IMR-90 (cell line): ENCODE data around the gene BTAF1. TPM values are rescaled to one million over a fixed set of nuclear protein-coding genes. Genes with fewer than 3 reads are reported as not detected.

Experiments
- ATAC-seq: fragments of 200-7000 bp; cut with Tn5 transposase; 2 replicates; pipeline ENCODE4 v1.9.1; 2020; ENCODE audit warnings: low read depth, mild to moderate bottlenecking, moderate library complexity
- Bru-seq: library from RNA; stranded (reverse); fragments of 400-500 nt; gene quantifications from one replicate; lab custom pipeline; 2021; lab: Mats Ljungman, UMichigan
- BruChase-seq, 2 experiments: library from RNA; stranded (reverse); fragments of 400-500 nt; gene quantifications; one replicate each; lab custom pipeline; 2021; lab: Mats Ljungman, UMichigan
- BruUV-seq: library from RNA; stranded (reverse); fragments of 400-500 nt; replicated peaks from 2 replicates; lab custom pipeline; 2021; lab: Mats Ljungman, UMichigan
- CTCF ChIA-PET: fragments of 300-600 bp; formaldehyde crosslinking; extraction: SDS; loops from one replicate; lab custom pipeline; 2021; ENCODE audit warnings: antibody characterized with exemption; lab: Yijun Ruan, JAX
- POLR2A ChIA-PET: fragments of 300-600 bp; sonication (Branson Sonifier 250); formaldehyde crosslinking; loops from one replicate; lab custom pipeline; 2022; ENCODE audit warnings: antibody characterized with exemption; ENCODE audit not compliant: unreplicated experiment; lab: Charles Lee
- DNase-seq: peaks from one replicate; pipeline ENCODE4 v3.0.0; 2013
- H2AFZ ChIP-seq: replicated peaks from 2 replicates; pipeline ENCODE3; 2013; ENCODE audit warnings: low read length, mild to moderate bottlenecking; ENCODE audit not compliant: poor library complexity
- H2AK5ac ChIP-seq: 2 replicates; pipeline ENCODE4 v1.6.1; 2013; ENCODE audit warnings: low read depth, low read length, inconsistent platforms
- H2AK9ac ChIP-seq: replicated peaks from 2 replicates; pipeline ENCODE3; 2013; ENCODE audit warnings: mild to moderate bottlenecking, low read depth, low read length, moderate library complexity; ENCODE audit not compliant: poor library complexity
- H2BK120ac ChIP-seq: 2 replicates; pipeline ENCODE4 v1.6.1; 2013; ENCODE audit warnings: low read depth, low read length, inconsistent platforms
- H2BK15ac ChIP-seq: 3 replicates; pipeline ENCODE4 v1.6.1; 2013; ENCODE audit warnings: low read depth, low read length, inconsistent platforms
- H2BK20ac ChIP-seq: 2 replicates; pipeline ENCODE4 v1.6.1; 2013; ENCODE audit warnings: low read depth, mild to moderate bottlenecking, inconsistent platforms, low read length, moderate library complexity
- H2BK5ac ChIP-seq: 2 replicates; pipeline ENCODE4 v1.6.1; 2013; ENCODE audit warnings: mild to moderate bottlenecking, low read depth, low read length, inconsistent platforms; ENCODE audit not compliant: poor library complexity, severe bottlenecking
- H3K14ac ChIP-seq: replicated peaks from 2 replicates; pipeline ENCODE4 v1.6.1; 2013; ENCODE audit warnings: low read depth, low read length, inconsistent platforms
- H3K18ac ChIP-seq: 2 replicates; pipeline ENCODE4 v1.6.1; 2013; ENCODE audit warnings: low read depth, low read length, control low read depth
- H3K23ac ChIP-seq: 2 replicates; pipeline ENCODE4 v1.6.1; 2013; ENCODE audit warnings: low read depth, low read length, inconsistent platforms
- H3K27ac ChIP-seq: 2 replicates; pipeline ENCODE4 v1.5.1; 2013; ENCODE audit warnings: mild to moderate bottlenecking, control low read depth, low read length; ENCODE audit not compliant: insufficient read depth
- H3K27me3 ChIP-seq: 2 replicates; pipeline ENCODE4 v1.6.1; 2013; ENCODE audit warnings: low read length; ENCODE audit not compliant: control insufficient read depth, insufficient read depth
- H3K36me3 ChIP-seq: 2 replicates; pipeline ENCODE4 v1.6.1; 2013; ENCODE audit warnings: low read length, mixed read lengths; ENCODE audit not compliant: control insufficient read depth, insufficient read depth
- H3K4ac ChIP-seq: 2 replicates; pipeline ENCODE4 v1.6.1; 2013; ENCODE audit warnings: low read depth, low read length, inconsistent platforms
- H3K4me1 ChIP-seq: 2 replicates; pipeline ENCODE4 v1.6.1; 2013; ENCODE audit warnings: low read length, mixed read lengths; ENCODE audit not compliant: control insufficient read depth, insufficient read depth
- H3K4me2 ChIP-seq: 2 replicates; pipeline ENCODE4 v1.6.1; 2013; ENCODE audit warnings: low read depth, mild to moderate bottlenecking, control low read depth, low read length, moderate library complexity
- H3K4me3 ChIP-seq: 2 replicates; pipeline ENCODE4 v1.5.1; 2013; ENCODE audit warnings: low read depth, mild to moderate bottlenecking, control low read depth, low read length, moderate library complexity; ENCODE audit not compliant: insufficient read depth
- H3K56ac ChIP-seq: 2 replicates; pipeline ENCODE4 v1.6.1; 2013; ENCODE audit warnings: low read length, inconsistent platforms; ENCODE audit not compliant: insufficient read depth; ENCODE audit errors: extremely low read depth
- H3K79me1 ChIP-seq, 2 experiments: 2 replicates each; pipeline ENCODE4 v1.6.1; 2013; ENCODE audit warnings: low read length in 2 of 2, inconsistent platforms in 1 of 2, low read depth in 1 of 2
- H3K9ac ChIP-seq: 2 replicates; pipeline ENCODE4 v1.6.1; 2013; ENCODE audit warnings: low read depth, low read length, control low read depth
- H3K9me1 ChIP-seq: 2 replicates; pipeline ENCODE4 v1.6.1; 2013; ENCODE audit warnings: low read length, inconsistent platforms; ENCODE audit not compliant: insufficient read depth
- H3K9me3 ChIP-seq: 2 replicates; pipeline ENCODE4 v1.6.1; 2013; ENCODE audit warnings: low read length; ENCODE audit not compliant: control insufficient read depth, insufficient read depth
- H4K20me1 ChIP-seq: 2 replicates; pipeline ENCODE4 v1.6.1; 2013; ENCODE audit warnings: low read length, inconsistent platforms; ENCODE audit not compliant: insufficient read depth
- H4K5ac ChIP-seq: 2 replicates; pipeline ENCODE4 v1.6.1; 2013; ENCODE audit warnings: mild to moderate bottlenecking, low read depth, low read length, control low read depth
- H4K8ac ChIP-seq, 2 experiments: 2 replicates each; pipeline ENCODE4 v1.6.1; 2013; ENCODE audit warnings: low read depth in 2 of 2, low read length in 2 of 2, control low read depth in 1 of 2, inconsistent platforms in 1 of 2
- H4K91ac ChIP-seq: 2 replicates; pipeline ENCODE4 v1.6.1; 2013; ENCODE audit warnings: low read depth, low read length, inconsistent platforms; ENCODE audit not compliant: insufficient read depth
- BHLHE40 ChIP-seq: fragments of 150-350 bp; IDR thresholded peaks from 2 replicates; pipeline ENCODE4 v1.6.1; 2016; ENCODE audit warnings: mild to moderate bottlenecking, low read depth, low read length
- CEBPB ChIP-seq: IDR thresholded peaks from 2 replicates; pipeline ENCODE4 v1.6.1; 2012; ENCODE audit warnings: low read depth, low read length, improper control_type of control experiment
- CHD1 ChIP-seq: IDR thresholded peaks from 2 replicates; pipeline ENCODE4 v1.6.1; 2012; ENCODE audit warnings: low read depth, low read length, improper control_type of control experiment
- CTCF ChIP-seq: conservative IDR thresholded peaks from 2 replicates; pipeline ENCODE4 v1.5.1; 2012; ENCODE audit warnings: mild to moderate bottlenecking, low read depth, low read length, improper control_type of control experiment
- FOS ChIP-seq: fragments of 150-350 bp; IDR thresholded peaks from 2 replicates; pipeline ENCODE4 v1.6.1; 2016; ENCODE audit warnings: low read depth, low read length
- MAFK ChIP-seq: IDR thresholded peaks from 2 replicates; pipeline ENCODE4 v1.6.1; 2012; ENCODE audit warnings: low read depth, low read length, improper control_type of control experiment
- MAZ ChIP-seq: IDR thresholded peaks from 2 replicates; pipeline ENCODE4 v1.6.1; 2012; ENCODE audit warnings: low read depth, mild to moderate bottlenecking, low read length, improper control_type of control experiment, moderate library complexity, borderline replicate concordance
- POLR2A ChIP-seq: IDR thresholded peaks from 2 replicates; pipeline ENCODE4 v1.6.1; 2012; ENCODE audit warnings: mild to moderate bottlenecking, low read depth, low read length
- RAD21 ChIP-seq: IDR thresholded peaks from 2 replicates; pipeline ENCODE4 v1.6.1; 2012; ENCODE audit warnings: low read length, improper control_type of control experiment
- RFX5 ChIP-seq: IDR thresholded peaks from 2 replicates; pipeline ENCODE4 v1.8.0; 2012; ENCODE audit warnings: low read depth, mild to moderate bottlenecking, low read length, moderate library complexity
- SMC3 ChIP-seq: fragments of 150-350 bp; IDR thresholded peaks from 2 replicates; pipeline ENCODE4 v1.6.1; 2016; ENCODE audit warnings: low read depth, mild to moderate bottlenecking, antibody characterized with exemption, low read length, moderate library complexity
- USF2 ChIP-seq: fragments of 150-350 bp; IDR thresholded peaks from 2 replicates; pipeline ENCODE4 v1.6.1; 2017; ENCODE audit warnings: mild to moderate bottlenecking, antibody characterized with exemption, low read length, low read depth
- WGBS, 2 experiments: methylation state at CpG; one replicate each; pipeline versions ENCODE4 v1.1.5 to v1.1.7; 2013; ENCODE audit warnings: missing lambda C conversion rate in 2 of 2; ENCODE audit not compliant: insufficient read length in 1 of 2; ENCODE audit errors: extremely low coverage in 2 of 2; 5-methylcytosine and 5-hydroxymethylcytosine counted together
- dilution Hi-C: fragments of 300-500 bp; cut with HindIII; formaldehyde crosslinking; loops from one replicate; pipeline ENCODE4 v1.14.3; 2018; ENCODE audit warnings: low sequenced_read_pairs; ENCODE audit not compliant: unreplicated experiment
- in situ Hi-C: fragments of 300-500 bp; cut with MboI; formaldehyde crosslinking; loops from 3 replicates; pipeline ENCODE4 v1.14.3; 2019; ENCODE audit warnings: low sequenced_read_pairs, inconsistent platforms, mixed read lengths
- intact Hi-C: fragments of 100-400 bp; cut with micrococcal nuclease; formaldehyde crosslinking; loops from 2 replicates; pipeline ENCODE4 v1.10.0; 2022
- long read RNA-seq: library from polyadenylated mRNA; unstranded; transcript quantifications from one replicate; pipeline ENCODE4 v2.0.0, GENCODE V29; 2021; ENCODE audit not compliant: unreplicated experiment
- polyA plus RNA-seq, 3 experiments: library from polyadenylated mRNA; depleted of rRNA; stranded (reverse); fragments of >200 nt; gene quantifications; 2 replicates each; pipeline ENCODE4 v1.2.3, GENCODE V29; 2012; ENCODE audit warnings: low replicate concordance in 1 of 3
- total RNA-seq: library from RNA; depleted of rRNA; stranded (reverse); fragments of >200 nt; gene quantifications from 2 replicates; pipeline ENCODE4 v1.2.3, GENCODE V29; 2012; rRNA removed

The BTAF1 gene
- total RNA-seq (42.3 and 48.0 TPM in 2 replicates), polyA plus RNA-seq (2012; rRNA removed) (12.1 and 15.0 TPM in 2 replicates), Bru-seq, nascent RNA (percentile 90 among the genes with signal in this experiment), BruChase-seq, experiment 1, labeled RNA remaining after a 6-hour chase (percentile 84 among the genes with signal in this experiment), BruChase-seq, experiment 2, labeled RNA remaining after a 2-hour chase (percentile 87 among the genes with signal in this experiment)
- polyA plus RNA-seq (2012; cell fraction: cytosol; rRNA removed): 1.0 and 1.3 TPM in 2 replicates
- 12.3 and 110 TPM in 2 replicates for polyA plus RNA-seq (2012; cell fraction: nucleus; rRNA removed; ENCODE audit: low replicate concordance)
- long read RNA-seq, partial matches to known transcripts: 24 of 44 reads
- long read RNA-seq, other reads (novel, unspliced or antisense): 20 of 44 reads

DNA sequence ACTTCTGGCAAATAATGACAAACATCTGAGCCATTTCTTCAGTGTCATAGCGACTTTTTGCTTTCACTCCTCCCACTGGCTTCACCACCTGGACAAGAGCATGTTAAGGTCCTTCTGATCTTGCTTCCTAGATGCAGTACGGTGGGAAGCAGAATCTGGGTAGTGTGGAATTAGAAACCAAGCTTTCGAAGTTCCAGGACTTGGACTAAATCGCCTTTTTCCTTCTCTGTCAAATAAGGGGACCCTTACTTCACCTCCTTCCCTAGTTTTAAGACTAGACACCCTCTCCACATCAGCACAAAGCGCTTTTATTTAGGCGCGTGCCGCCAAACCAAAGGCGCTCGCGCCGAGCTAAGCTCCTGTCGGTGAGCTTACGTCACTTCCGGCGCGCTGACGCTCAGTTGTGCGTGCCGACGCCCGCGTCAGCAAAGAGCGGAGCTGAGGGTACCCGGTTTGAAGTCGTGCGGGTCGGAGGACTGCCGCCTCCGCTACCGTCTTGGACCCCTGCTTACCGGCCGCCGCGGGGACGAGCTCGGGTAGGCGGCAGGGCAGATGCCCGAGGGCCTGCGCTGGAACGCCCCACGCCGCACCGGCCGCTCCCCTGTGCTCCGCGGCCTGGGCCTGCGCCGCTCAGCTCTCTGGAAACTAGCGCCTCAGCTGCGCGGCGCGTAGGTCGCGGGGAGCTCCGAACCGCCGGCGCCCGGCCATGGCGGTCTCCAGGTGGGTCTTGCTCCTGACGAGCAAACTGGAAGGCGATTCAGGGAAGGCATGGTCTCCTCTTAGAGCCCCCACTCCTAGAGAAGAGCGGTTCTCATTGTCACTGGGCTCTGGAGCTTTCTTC, at the start of gene BTAF1:
Gene BTAF1, plus strand, starts transcription at position 400 of the 841 bp plus-strand sequence. Its CDS starts 307 bp downstream, at position 707.
- peak within 1 kb of the TSS; percentile 96 for H2BK5ac ChIP-seq
- peak within 1 kb of the TSS; percentile 88 for H3K4ac ChIP-seq
- H4K91ac ChIP-seq: peak within 1 kb of the TSS; percentile 94
- peak within 1 kb of the TSS; percentile 97 for H3K9ac ChIP-seq
- peaks cover 9% of the 10 kb centered on the region; the same call in 1 of the 2 replicates for H4K20me1 ChIP-seq
- ATAC-seq: peak; percentile 96
- H2BK20ac ChIP-seq: peak within 1 kb of the TSS; percentile 36; the same call in 1 of the 2 replicates
- no TSS peak for BruUV-seq
- peaks cover 4% of the 10 kb centered on the region for H3K9me3 ChIP-seq
- ChIA-PET POLR2A (interaction anchor here (0.5 to 0.7 kb wide), 4 partner anchors 12 to 293 kb away, joined by 3 to 5 read pairs (median 4); no protein-coding TSS in a partner anchor), CTCF (interaction anchor here (0.6 to 1.3 kb wide), 4 partner anchors 9 to 288 kb away, joined by 3 to 6 read pairs (median 4); no protein-coding TSS in a partner anchor)
- H3K4me1 ChIP-seq: no peaks in the 10 kb centered on the region
- peak within 1 kb of the TSS; percentile 89 for H2AK9ac ChIP-seq
- H2AK5ac ChIP-seq: peak within 1 kb of the TSS; percentile 57
- no peaks in the 10 kb centered on the region for H3K36me3 ChIP-seq
- H3K4me3 ChIP-seq: peak within 1 kb of the TSS; percentile 92
- H2BK120ac ChIP-seq: peak within 1 kb of the TSS; percentile 82
- H3K79me1 ChIP-seq: peaks cover 0 to 30% of the 10 kb centered on the region in 2 experiments; a peak in 2 of 4 replicates
- WGBS, 2 experiments: 1% methylated on average over 16 of the region's 65 CpGs; no CpG with 5 or more reads in 1 of the 2 experiments
- H3K9me1 ChIP-seq: no peaks in the 10 kb centered on the region
- peak within 1 kb of the TSS; percentile 97 to 99 for H4K8ac ChIP-seq
- H3K23ac ChIP-seq: peak within 1 kb of the TSS; percentile 99
- H3K56ac ChIP-seq: peak within 1 kb of the TSS; percentile 96
- no peaks in the 10 kb centered on the region for H3K27me3 ChIP-seq
- DNase-seq: peak; percentile 95
- H2BK15ac ChIP-seq: peak within 1 kb of the TSS; percentile 54; the same call in 2 of the 3 replicates
- intact Hi-C loops: no loop called here
- peak within 1 kb of the TSS; percentile 98 for H4K5ac ChIP-seq
- peak within 1 kb of the TSS; percentile 100 for H2AFZ ChIP-seq
- peak within 1 kb of the TSS; percentile 93 for H3K27ac ChIP-seq
- in situ Hi-C loops: loop anchor here (25.0 kb wide), 2 partner anchors 536 to 1011 kb away; partner anchors contain the start of gene ANKRD1
- dilution Hi-C loops: no loop called here
- H3K4me2 ChIP-seq: peak within 1 kb of the TSS; percentile 99
- H3K14ac ChIP-seq: peak within 1 kb of the TSS; percentile 100
- H3K18ac ChIP-seq: peak within 1 kb of the TSS; percentile 35; the same call in 1 of the 2 replicates
- TF ChIP-seq RFX5 (no peak), POLR2A (peak; percentile 96), CEBPB (peak; percentile 30; the same call in 1 of the 2 replicates), CHD1 (no peak; the same call in 1 of the 2 replicates), MAZ (no peak), CTCF (no peak), SMC3 (no peak), USF2 (peak; percentile 25; the same call in 1 of the 2 replicates), BHLHE40 (peak; percentile 81), FOS (no peak; the same call in 1 of the 2 replicates), RAD21 (no peak), MAFK (peak; percentile 44; the same call in 1 of the 2 replicates)
